Thymus (tissue), 11 donors: Measurements from ENCODE around the gene SDC3. TPM values are rescaled to one million over a fixed set of nuclear protein-coding genes. Genes with fewer than 3 reads are reported as not detected.

Experiments
- DNase-seq, 9 donors: peaks; one replicate each; pipeline ENCODE4 v3.0.0-alpha.2; 2013; ENCODE audit warnings: low spot score in 9 of 9, low read depth in 6 of 9, missing footprints in 1 of 9
- H3K27ac ChIP-seq, 2 donors: one replicate each; pipeline ENCODE4 v1.5.1; 2013; ENCODE audit warnings: control low read depth in 1 of 2, low read depth in 1 of 2, low read length in 1 of 2, mild to moderate bottlenecking in 1 of 2, moderate library complexity in 1 of 2
- H3K27me3 ChIP-seq, 2 donors: one replicate each; pipeline ENCODE4 v1.5.1; 2013; ENCODE audit warnings: low read length in 1 of 2; ENCODE audit not compliant: control insufficient read depth in 2 of 2, insufficient read depth in 1 of 2
- H3K36me3 ChIP-seq, 2 donors: one replicate each; pipeline ENCODE4 v1.5.1; 2013; ENCODE audit warnings: low read length in 1 of 2, mild to moderate bottlenecking in 1 of 2, moderate library complexity in 1 of 2; ENCODE audit not compliant: control insufficient read depth in 2 of 2, insufficient read depth in 2 of 2
- H3K4me1 ChIP-seq, 2 donors: one replicate each; pipeline ENCODE4 v1.5.1; 2013; ENCODE audit warnings: low read length in 2 of 2; ENCODE audit not compliant: control insufficient read depth in 2 of 2, insufficient read depth in 2 of 2
- H3K4me3 ChIP-seq, 2 donors: one replicate each; pipeline ENCODE4 v1.5.1; 2013; ENCODE audit warnings: low read length in 2 of 2, control low read depth in 1 of 2, mild to moderate bottlenecking in 1 of 2
- H3K9me3 ChIP-seq, 2 donors: one replicate each; pipeline ENCODE4 v1.5.1; 2013; ENCODE audit warnings: low read length in 1 of 2, mild to moderate bottlenecking in 1 of 2; ENCODE audit not compliant: control insufficient read depth in 2 of 2, insufficient read depth in 1 of 2
- WGBS: extraction: QIAGEN DNeasy Blood & Tissue Kit; methylation state at CpG from one replicate; pipeline ENCODE4 v1.1.7; 2013; 5-methylcytosine and 5-hydroxymethylcytosine counted together
- polyA plus RNA-seq: library from polyadenylated mRNA; stranded (reverse); fragments of 200-250 nt; gene quantifications from one replicate; pipeline ENCODE4 v1.2.3, GENCODE V29; 2013
- total RNA-seq: library from RNA; stranded (reverse); fragments of 120-200 nt; gene quantifications from one replicate; pipeline ENCODE4 v1.2.4, GENCODE V29; 2013
- donor health status: healthy.

The SDC3 gene
- total and polyA plus RNA-seq, 2 donors = 3.8 to 15.3 TPM

DNA sequence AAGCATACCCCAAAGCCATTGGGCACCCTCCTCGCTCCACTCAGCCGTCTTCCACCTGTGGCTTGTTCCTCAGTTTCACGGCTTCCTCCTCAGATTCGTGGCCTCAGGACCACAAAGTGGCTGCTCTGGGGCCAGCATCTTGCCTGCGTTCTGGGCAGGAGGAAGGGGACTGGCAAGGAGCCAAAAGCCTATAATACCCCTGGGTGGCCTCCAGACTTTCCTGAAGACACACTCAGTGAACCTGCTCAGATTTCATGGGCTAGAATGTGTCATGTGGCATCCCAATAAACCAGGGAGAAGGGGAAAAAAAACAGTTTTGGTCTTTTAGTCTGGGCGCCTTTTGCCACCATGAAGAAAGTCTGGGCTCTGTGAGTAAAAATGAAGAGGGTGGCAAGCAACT lies 62.0 kb downstream of the SDC3 start:
- H3K27me3 ChIP-seq = peaks cover 4 to 53% of the 10 kb centered on the region in 2 donors
- H3K4me1 ChIP-seq = no peaks in the 10 kb centered on the region
- no peak overlapping the region for H3K27ac ChIP-seq
- WGBS = 63% methylated on average over 6 of the region's 6 CpGs
- no peaks in the 10 kb centered on the region for H3K36me3 ChIP-seq
- DNase-seq = no peak
- no peak overlapping the region for H3K4me3 ChIP-seq
- peaks cover 0 to 2% of the 10 kb centered on the region in 2 donors for H3K9me3 ChIP-seq

DNA sequence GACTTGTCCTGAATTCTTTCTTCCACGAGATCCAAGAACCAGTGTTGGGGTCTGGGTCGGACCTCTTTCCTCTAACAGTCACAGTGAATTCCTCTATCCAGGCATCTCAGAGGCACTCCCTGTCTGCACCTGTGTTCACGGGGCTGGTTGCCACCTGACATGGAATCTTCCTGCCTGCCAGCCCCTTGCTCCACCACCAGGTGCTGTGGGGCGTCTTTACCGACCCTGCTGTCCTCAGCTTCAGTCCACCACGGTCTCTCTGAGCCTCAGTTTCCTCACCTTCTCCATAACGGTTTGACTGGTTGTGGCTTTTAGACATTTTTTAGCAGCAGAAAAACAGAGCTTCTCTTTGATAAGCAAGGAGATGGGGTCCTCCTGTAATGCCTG lies 62.7 kb downstream of the SDC3 start:
- peaks cover 0 to 2% of the 10 kb centered on the region in 2 donors for H3K9me3 ChIP-seq
- H3K27ac ChIP-seq = no peak overlapping the region
- WGBS = 64% methylated on average over 7 of the region's 7 CpGs
- no peaks in the 10 kb centered on the region for H3K4me1 ChIP-seq
- H3K36me3 ChIP-seq = no peaks in the 10 kb centered on the region
- DNase-seq = no peak
- H3K27me3 ChIP-seq = peaks cover 4 to 58% of the 10 kb centered on the region in 2 donors
- H3K4me3 ChIP-seq = no peak overlapping the region

DNA sequence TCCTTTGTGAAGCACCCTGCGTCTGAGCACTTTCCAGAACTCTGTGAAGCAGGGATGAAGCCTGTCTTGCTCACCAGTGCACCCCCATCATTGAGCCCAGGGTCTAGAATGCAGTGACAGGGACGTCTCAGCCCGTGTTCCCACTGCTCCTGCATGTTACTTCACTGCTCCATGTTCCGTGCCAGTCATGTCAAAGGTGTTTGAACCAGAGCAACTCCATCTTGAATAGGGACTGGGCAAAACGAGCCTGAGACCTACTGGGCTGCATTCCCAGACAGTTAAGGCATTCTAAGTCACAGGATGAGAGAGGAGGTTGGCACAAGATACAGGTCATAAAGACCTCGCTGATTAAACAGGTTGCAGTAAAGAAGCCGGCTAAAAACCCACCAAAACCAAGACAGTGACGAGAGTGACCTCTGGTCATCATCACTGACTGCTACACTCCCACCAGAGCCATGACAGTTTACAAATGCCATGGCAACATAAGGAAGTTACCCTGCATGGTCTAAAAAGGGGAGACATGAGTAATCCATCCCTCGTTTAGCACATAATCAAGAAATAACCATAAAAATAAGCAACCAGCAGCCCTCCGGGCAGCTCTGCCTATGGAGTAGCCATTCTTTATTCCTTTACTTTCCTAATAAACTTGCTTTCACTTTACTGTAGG lies 63.2 kb downstream of the SDC3 start:
- no peak overlapping the region for H3K27ac ChIP-seq
- no peak overlapping the region for H3K4me3 ChIP-seq
- H3K27me3 ChIP-seq = peaks cover 4 to 62% of the 10 kb centered on the region in 2 donors
- H3K9me3 ChIP-seq = peaks cover 0 to 2% of the 10 kb centered on the region in 2 donors
- no peaks in the 10 kb centered on the region for H3K4me1 ChIP-seq
- 67% methylated on average over 10 of the region's 10 CpGs for WGBS
- no peaks in the 10 kb centered on the region for H3K36me3 ChIP-seq
- DNase-seq = no peak

DNA sequence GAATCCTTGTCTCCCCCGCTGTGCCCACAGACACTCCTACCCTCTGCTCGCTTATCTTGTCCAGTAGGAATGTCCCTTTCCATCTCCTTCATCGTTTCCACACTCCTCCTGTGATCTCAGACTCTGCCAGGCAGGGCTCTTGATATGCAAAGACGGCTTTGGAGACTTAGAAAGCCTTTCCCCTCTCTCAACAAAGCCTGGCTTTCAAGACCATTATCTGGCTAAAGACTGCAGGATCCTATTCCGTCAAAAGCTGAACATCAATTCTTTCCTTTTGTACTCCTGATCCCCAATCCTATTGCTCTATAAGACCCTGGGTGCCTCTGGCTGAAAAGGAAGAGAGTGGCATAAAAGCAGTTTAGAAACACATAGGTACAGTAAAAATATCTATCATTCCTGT lies 63.9 kb downstream of the SDC3 start:
- Histone ChIP-seq H3K9me3 (peaks cover 0 to 2% of the 10 kb centered on the region in 2 donors), H3K36me3 (no peaks in the 10 kb centered on the region), H3K4me1 (no peaks in the 10 kb centered on the region), H3K4me3 (no peak overlapping the region), H3K27me3 (peaks cover 4 to 57% of the 10 kb centered on the region in 2 donors), H3K27ac (no peak overlapping the region)
- 42% methylated on average over 5 of the region's 5 CpGs for WGBS
- DNase-seq = no peak

DNA sequence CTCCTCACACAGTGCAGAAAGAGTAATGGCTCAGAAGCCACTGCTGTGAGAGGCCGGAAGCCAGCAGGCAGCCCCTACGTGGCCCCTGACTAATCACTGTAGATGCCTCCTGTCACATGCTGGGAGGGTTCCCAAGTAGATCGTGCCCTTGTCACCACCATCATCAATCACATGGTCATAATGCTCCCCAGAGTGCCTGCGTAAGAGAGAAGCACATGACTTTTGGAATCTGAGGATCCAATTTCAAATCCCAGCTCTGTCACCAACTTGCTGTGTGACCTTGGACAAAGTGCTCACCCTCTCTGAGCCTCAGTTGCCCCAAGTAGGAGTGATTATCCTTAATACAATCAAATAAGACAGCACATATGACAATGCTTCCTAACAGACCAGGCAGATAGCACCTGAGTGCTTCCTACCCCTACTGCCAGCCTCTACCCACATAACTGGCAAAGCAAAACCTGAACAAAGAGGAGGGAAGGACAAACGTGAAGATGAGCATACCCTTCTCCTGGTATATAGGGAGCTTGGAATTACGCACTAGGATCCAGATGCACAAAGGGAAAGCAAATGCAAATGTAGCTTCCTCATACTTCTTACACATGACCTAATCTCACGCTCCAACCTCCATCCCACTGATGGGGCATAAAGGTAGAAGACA lies 65.7 kb downstream of the SDC3 start:
- DNase-seq = no peak
- Histone ChIP-seq H3K27ac (no peak overlapping the region), H3K4me1 (no peaks in the 10 kb centered on the region), H3K27me3 (peaks cover 4 to 50% of the 10 kb centered on the region in 2 donors), H3K4me3 (no peak overlapping the region), H3K36me3 (no peaks in the 10 kb centered on the region), H3K9me3 (peaks cover 0 to 2% of the 10 kb centered on the region in 2 donors)
- 59% methylated on average over 7 of the region's 7 CpGs for WGBS

DNA sequence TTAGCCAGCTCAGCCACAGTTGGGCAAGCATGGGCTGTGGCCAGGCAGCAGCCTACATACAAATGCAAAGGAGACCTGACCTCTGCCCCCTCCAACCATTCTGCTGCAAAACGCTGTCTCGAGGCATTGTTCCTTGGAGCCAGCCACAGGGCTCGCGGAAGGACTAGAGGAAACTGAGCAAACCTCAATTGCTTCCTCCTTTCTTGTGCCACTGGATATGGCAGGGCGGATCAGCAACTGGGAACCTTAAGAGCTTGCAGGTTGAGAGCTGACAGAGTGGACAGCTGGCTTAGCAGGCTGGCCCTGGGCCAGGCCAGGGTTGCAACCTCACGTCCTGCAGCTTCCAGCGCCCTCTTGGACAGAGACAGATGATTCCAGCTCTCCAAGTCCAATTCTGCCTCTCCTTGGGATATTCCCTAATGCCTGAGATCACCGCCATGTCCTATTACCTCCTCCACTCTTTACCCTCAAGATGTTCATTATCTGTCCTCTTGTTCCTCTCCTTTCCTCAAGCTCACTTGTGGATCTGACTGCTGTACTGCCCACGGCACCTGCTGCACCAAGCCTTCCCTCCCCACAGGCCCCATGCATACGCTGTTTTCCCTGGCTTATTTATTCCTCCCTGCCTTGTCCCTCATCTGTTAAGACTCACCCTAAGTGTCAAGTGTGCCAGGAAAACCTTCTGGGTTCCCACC lies 67.5 kb downstream of the SDC3 start:
- 14% methylated on average over 10 of the region's 10 CpGs for WGBS
- Histone ChIP-seq H3K4me3 (no peak overlapping the region), H3K27ac (no peak overlapping the region), H3K27me3 (peaks cover 4 to 34% of the 10 kb centered on the region in 2 donors), H3K36me3 (no peaks in the 10 kb centered on the region), H3K4me1 (no peaks in the 10 kb centered on the region), H3K9me3 (no peaks in the 10 kb centered on the region)
- DNase-seq = no peak

DNA sequence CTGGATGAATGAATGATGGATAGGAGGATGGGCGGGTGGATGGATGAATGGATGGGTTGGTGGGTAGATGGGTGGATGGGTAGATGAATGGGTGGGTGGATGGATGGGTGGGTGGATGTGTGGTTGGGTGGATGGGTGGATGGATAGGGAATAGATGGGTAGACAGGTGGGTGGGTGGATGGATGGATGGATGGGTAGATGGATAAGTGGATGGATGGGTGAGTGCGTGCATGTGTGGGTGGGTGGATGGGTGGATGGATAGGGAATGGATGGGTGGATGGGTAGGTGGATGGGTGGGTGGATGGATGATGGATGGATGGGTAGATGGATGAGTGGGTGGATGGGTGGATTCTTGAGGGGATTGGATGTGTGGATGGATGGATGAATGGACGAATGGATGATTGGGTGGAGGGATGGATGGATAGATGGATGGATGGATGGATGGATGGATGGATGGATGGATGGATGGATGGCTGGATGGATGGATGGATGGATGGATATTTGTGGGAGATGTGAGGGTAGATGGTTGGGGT lies 68.7 kb downstream of the SDC3 start:
- Histone ChIP-seq H3K9me3 (no peaks in the 10 kb centered on the region), H3K36me3 (no peaks in the 10 kb centered on the region), H3K27ac (no peak overlapping the region), H3K27me3 (peaks cover 2 to 26% of the 10 kb centered on the region in 2 donors), H3K4me1 (no peaks in the 10 kb centered on the region), H3K4me3 (no peak overlapping the region)
- 100% methylated on average over 3 of the region's 3 CpGs for WGBS
- DNase-seq = no peak

DNA sequence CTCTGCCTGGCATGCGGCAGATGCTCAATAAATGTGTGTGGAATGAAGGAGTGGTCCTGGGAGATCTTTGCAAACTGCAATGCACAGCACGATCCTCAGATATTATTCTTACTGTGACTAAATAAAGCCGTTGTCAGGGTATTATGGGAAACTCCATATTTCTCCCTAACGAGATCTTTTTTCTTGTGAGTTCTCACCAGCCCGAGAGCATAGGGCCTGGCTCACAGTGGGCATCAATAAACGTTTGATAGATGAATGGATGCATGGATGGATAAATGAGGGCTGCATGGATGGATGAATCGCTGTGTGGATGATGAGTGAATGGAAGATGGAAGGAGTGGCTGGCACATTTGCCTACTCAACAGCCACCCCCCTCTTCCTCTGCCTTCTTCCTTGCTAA lies 69.6 kb downstream of the SDC3 start:
- 93% methylated on average over 7 of the region's 7 CpGs for WGBS
- Histone ChIP-seq H3K4me3 (no peak overlapping the region), H3K36me3 (no peaks in the 10 kb centered on the region), H3K4me1 (no peaks in the 10 kb centered on the region), H3K27ac (no peak overlapping the region), H3K9me3 (no peaks in the 10 kb centered on the region), H3K27me3 (peaks cover 0 to 20% of the 10 kb centered on the region in 2 donors)
- no peak for DNase-seq

DNA sequence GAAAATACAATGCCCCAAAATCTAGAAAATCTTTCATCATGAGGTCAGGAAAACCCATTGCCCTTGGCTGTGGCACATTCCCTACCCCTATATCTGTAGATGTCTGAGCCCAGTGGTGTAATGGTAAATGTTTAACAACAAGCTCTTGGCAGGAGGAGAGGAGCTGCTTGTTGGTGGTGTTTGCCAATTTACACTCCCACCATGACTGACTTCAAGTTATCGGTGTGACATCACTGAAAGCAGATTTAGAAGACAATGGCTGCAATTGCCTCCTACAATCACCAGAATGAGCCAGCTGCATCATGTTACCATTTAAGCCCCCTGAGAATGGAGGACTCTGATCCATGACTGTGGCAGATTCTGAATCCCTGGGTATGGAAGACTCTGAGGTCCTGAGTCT lies 70.9 kb downstream of the SDC3 start:
- WGBS = 95% methylated on average over 1 of the region's 1 CpG

More for the DNA sequence above, 70.9 kb downstream of the SDC3 start:
- H3K27me3 ChIP-seq = peaks cover 3 to 18% of the 10 kb centered on the region in 2 donors
- no peak for DNase-seq
- H3K36me3 ChIP-seq = no peaks in the 10 kb centered on the region
- no peaks in the 10 kb centered on the region for H3K4me1 ChIP-seq
- H3K27ac ChIP-seq = no peak overlapping the region
- H3K4me3 ChIP-seq = no peak overlapping the region
- H3K9me3 ChIP-seq = no peaks in the 10 kb centered on the region
